NCI-H2227 (cell line): ENCODE measurements around the gene TNFRSF1A.
"Not testable (repeated sequence)": the region's sequence is repeated elsewhere in the genome, so short reads cannot be mapped to it uniquely, and the experiment has no call there.

Experiments used
- DNase-seq: peaks from one replicate; lab custom pipeline; 2025; ENCODE audit not compliant: unreplicated experiment; lab: John Stamatoyannopoulos, UW

The TNFRSF1A gene

GRCh38 chr12:6338536-6338935, 3.3 kb downstream of the TNFRSF1A start:
- not testable (repeated sequence) for DNase-seq

GRCh38 chr12:6337958-6338433, 3.9 kb downstream of the TNFRSF1A start:
- no peak for DNase-seq

GRCh38 chr12:6336889-6337853, 4.7 kb downstream of the TNFRSF1A start:
- no peak for DNase-seq

- DNase-seq = peak; percentile 81
Observed at GRCh38 chr12:6336079-6336888, 5.6 kb downstream of the TNFRSF1A start.

- DNase-seq = peak; percentile 19
Observed at GRCh38 chr12:6335451-6336078, 6.3 kb downstream of the TNFRSF1A start.

- DNase-seq = no peak
Observed at GRCh38 chr12:6334940-6335450, 6.9 kb downstream of the TNFRSF1A start.

GRCh38 chr12:6334359-6334758, 7.5 kb downstream of the TNFRSF1A start:
- no peak for DNase-seq

GRCh38 chr12:6333566-6333965, 8.3 kb downstream of the TNFRSF1A start:
- no peak for DNase-seq

- no peak for DNase-seq
Observed at GRCh38 chr12:6333029-6333428, 8.8 kb downstream of the TNFRSF1A start.

GRCh38 chr12:6332459-6332858, 9.4 kb downstream of the TNFRSF1A start:
- DNase-seq = no peak

GRCh38 chr12:6330999-6331714, 10.7 kb downstream of the TNFRSF1A start:
- DNase-seq = no peak

GRCh38 chr12:6330192-6330591, 11.7 kb downstream of the TNFRSF1A start:
- no peak for DNase-seq

- DNase-seq = no peak
Observed at GRCh38 chr12:6329703-6330064, 12.2 kb downstream of the TNFRSF1A start.

GRCh38 chr12:6328945-6329702, 12.8 kb downstream of the TNFRSF1A start:
- DNase-seq = no peak

GRCh38 chr12:6328045-6328779, 13.7 kb downstream of the TNFRSF1A start:
- DNase-seq = no peak

GRCh38 chr12:6327229-6328041, 14.4 kb downstream of the TNFRSF1A start:
- DNase-seq = no peak

- DNase-seq = no peak
Observed at GRCh38 chr12:6326316-6327228, 15.3 kb downstream of the TNFRSF1A start.
